Thyroid gland (tissue), 4 donors: ENCODE measurements around the gene CLN6.

Source experiments
- CTCF ChIP-seq, 6 experiments: fragments of 200-600 bp in 3 of 6; fragments of 450-650 bp in 3 of 6; sonication (generic) in 3 of 6; IDR thresholded peaks; one replicate each; pipeline ENCODE4 v1.5.1; 2016 to 2019; ENCODE audit warnings: antibody characterized with exemption in 6 of 6, mild to moderate bottlenecking in 2 of 6, inconsistent platforms in 1 of 6, moderate library complexity in 1 of 6
- POLR2A ChIP-seq, 2 donors: fragments of 450-650 bp; IDR thresholded peaks; one replicate each; pipeline ENCODE4 v1.6.1; 2017; ENCODE audit warnings: antibody characterized with exemption in 2 of 2, mild to moderate bottlenecking in 2 of 2, moderate library complexity in 1 of 2

GRCh38 chr15:68203486-68203885, 26.0 kb downstream of the CLN6 start:
- no peak for TF ChIP-seq CTCF (IDR thresholded peaks at IDR 0.05)
- TF ChIP-seq POLR2A (IDR thresholded peaks at IDR 0.05): no peak
